SK-N-SH (cell line): Measurements from ENCODE around the gene NAPA. TPM values are rescaled to one million over a fixed set of nuclear protein-coding genes. Genes with fewer than 3 reads are reported as not detected.

Source experiments
- CTCF ChIA-PET: fragments of 300-600, 350-600 bp; formaldehyde crosslinking; extraction: SDS; loops from one replicate; lab custom pipeline; 2021; lab: Yijun Ruan, JAX
- POLR2A ChIA-PET: fragments of 350-600 bp; sonication (Branson Sonifier 250); formaldehyde crosslinking; extraction: SDS; loops from one replicate; lab custom pipeline; 2020; ENCODE audit warnings: antibody characterized with exemption, inconsistent platforms; lab: Yijun Ruan, JAX
- DNase-seq: peaks from one replicate; pipeline ENCODE4 v3.0.0; 2012
- H2AFZ ChIP-seq: fragments of 200-600 bp; sonication (generic); 2 replicates; pipeline ENCODE4 v1.8.1; 2016; ENCODE audit warnings: antibody characterized with exemption, mild to moderate bottlenecking, low read depth
- H3F3A ChIP-seq: fragments of 200-600 bp; sonication (generic); replicated peaks from 2 replicates; pipeline ENCODE3; 2016; ENCODE audit warnings: antibody characterized with exemption, mild to moderate bottlenecking; ENCODE audit not compliant: insufficient read depth
- H3K27ac ChIP-seq, 2 experiments: fragments of 200-500 bp in 1 of 2; fragments of 200-600 bp in 1 of 2; sonication (Bioruptor generic) in 1 of 2; sonication (generic), shearing (Covaris generic) in 1 of 2; 2 replicates each; pipeline versions ENCODE4 v1.5.1 to v1.6.1; 2014 to 2016; ENCODE audit warnings: low read depth in 2 of 2, inconsistent platforms in 1 of 2, low read length in 1 of 2, mild to moderate bottlenecking in 1 of 2, mixed read lengths in 1 of 2
- H3K27me3 ChIP-seq: fragments of 200-600 bp; sonication (generic), shearing (Covaris generic); 2 replicates; pipeline ENCODE4 v1.6.1; 2016; ENCODE audit warnings: mixed run types; ENCODE audit not compliant: insufficient read depth
- H3K36me3 ChIP-seq, 2 experiments: fragments of 200-500 bp in 1 of 2; fragments of 200-600 bp in 1 of 2; sonication (Bioruptor generic) in 1 of 2; sonication (generic) in 1 of 2; replicated peaks in 1 of 2; 2 replicates each; pipeline versions ENCODE3 to v1.5.1; 2014 to 2016; ENCODE audit warnings: low read length in 1 of 2, mild to moderate bottlenecking in 1 of 2; ENCODE audit not compliant: insufficient read depth in 2 of 2, control insufficient read depth in 1 of 2
- H3K4me1 ChIP-seq, 2 experiments: fragments of 200-500 bp in 1 of 2; fragments of 200-600 bp in 1 of 2; sonication (Bioruptor generic) in 1 of 2; sonication (generic), shearing (Covaris generic) in 1 of 2; 2 replicates each; pipeline versions ENCODE4 v1.5.1 to v1.6.1; 2014 to 2016; ENCODE audit warnings: low read depth in 1 of 2, low read length in 1 of 2, mixed run types in 1 of 2; ENCODE audit not compliant: insufficient read depth in 2 of 2, control insufficient read depth in 1 of 2
- H3K4me2 ChIP-seq: fragments of 200-600 bp; sonication (generic), shearing (Covaris generic); 2 replicates; pipeline ENCODE4 v1.6.1; 2017; ENCODE audit warnings: mixed run types
- H3K4me3 ChIP-seq, 2 experiments: fragments of 200-500 bp in 1 of 2; fragments of 200-600 bp in 1 of 2; sonication (Bioruptor generic) in 1 of 2; sonication (generic), shearing (Covaris generic) in 1 of 2; 2 replicates each; pipeline versions ENCODE4 v1.5.1 to v1.8.1; 2014 to 2016; ENCODE audit warnings: low read depth in 2 of 2, inconsistent platforms in 1 of 2, low read length in 1 of 2, mild to moderate bottlenecking in 1 of 2, mixed read lengths in 1 of 2, moderate library complexity in 1 of 2
- H3K79me2 ChIP-seq: fragments of 200-600 bp; sonication (generic); 2 replicates; pipeline ENCODE4 v1.8.1; 2017; ENCODE audit warnings: mild to moderate bottlenecking; ENCODE audit not compliant: insufficient read depth
- H3K9ac ChIP-seq: fragments of 200-600 bp; sonication (generic); 2 replicates; pipeline ENCODE4 v1.6.1; 2017; ENCODE audit warnings: mixed run types
- H3K9me2 ChIP-seq: fragments of 200-600 bp; sonication (generic); 2 replicates; pipeline ENCODE4 v1.6.1; 2017; ENCODE audit warnings: mixed run types
- H3K9me3 ChIP-seq: fragments of 200-600 bp; sonication (generic); 2 replicates; pipeline ENCODE4 v1.6.1; 2017; ENCODE audit warnings: mixed run types, mild to moderate bottlenecking, moderate library complexity
- H4K20me1 ChIP-seq: fragments of 200-600 bp; sonication (generic); 2 replicates; pipeline ENCODE4 v1.6.1; 2017; ENCODE audit warnings: mild to moderate bottlenecking, mixed run types; ENCODE audit not compliant: insufficient read depth
- CHD2 ChIP-seq: fragments of 150-350 bp; IDR thresholded peaks from 2 replicates; pipeline ENCODE4 v1.6.1; 2018; ENCODE audit warnings: low read length; ENCODE audit not compliant: partially characterized antibody
- EP300 ChIP-seq, 2 experiments: IDR thresholded peaks; 2 replicates each; pipeline versions ENCODE4 v1.4.0 to v1.6.1; 2012; ENCODE audit warnings: borderline replicate concordance in 1 of 2, low read depth in 1 of 2, low read length in 1 of 2
- FOSL2 ChIP-seq: IDR thresholded peaks from 2 replicates; pipeline ENCODE4 v1.4.0; 2012; ENCODE audit warnings: low read depth, mild to moderate bottlenecking, moderate library complexity, borderline replicate concordance
- JUND ChIP-seq: IDR thresholded peaks from 2 replicates; pipeline ENCODE4 v1.4.0; 2012
- MEF2A ChIP-seq: IDR thresholded peaks from 2 replicates; pipeline ENCODE4 v1.4.0; 2012; ENCODE audit warnings: low read depth, borderline replicate concordance
- MXI1 ChIP-seq: IDR thresholded peaks from 2 replicates; pipeline ENCODE4 v1.6.1; 2012; ENCODE audit warnings: mild to moderate bottlenecking, low read depth, low read length, improper control_type of control experiment
- POLR2AphosphoS5 ChIP-seq: IDR thresholded peaks from 2 replicates; pipeline ENCODE4 v1.6.1; 2012; ENCODE audit warnings: low read depth, low read length
- RAD21 ChIP-seq: IDR thresholded peaks from 2 replicates; pipeline ENCODE4 v1.6.1; 2012; ENCODE audit warnings: mild to moderate bottlenecking, low read length
- SIN3A ChIP-seq: IDR thresholded peaks from 2 replicates; pipeline ENCODE4 v1.6.1; 2012; ENCODE audit warnings: low read depth, mild to moderate bottlenecking, low read length, moderate library complexity, borderline replicate concordance
- TAF1 ChIP-seq: IDR thresholded peaks from 2 replicates; pipeline ENCODE4 v1.6.1; 2012; ENCODE audit warnings: low read depth, mild to moderate bottlenecking, low read length, moderate library complexity, borderline replicate concordance
- TCF12 ChIP-seq: IDR thresholded peaks from 2 replicates; pipeline ENCODE4 v1.4.0; 2012
- TEAD4 ChIP-seq: IDR thresholded peaks from 2 replicates; pipeline ENCODE4 v1.4.0; 2012; ENCODE audit warnings: mild to moderate bottlenecking, borderline replicate concordance; ENCODE audit not compliant: insufficient read depth
- YY1 ChIP-seq: IDR thresholded peaks from 2 replicates; pipeline ENCODE4 v1.4.0; 2012; ENCODE audit warnings: low read depth, mild to moderate bottlenecking
- WGBS: methylation state at CpG from one replicate; pipeline ENCODE4 v1.1.6; 2017; ENCODE audit warnings: low lambda C conversion rate; 5-methylcytosine and 5-hydroxymethylcytosine counted together
- polyA plus RNA-seq, 3 experiments: library from polyadenylated mRNA; depleted of rRNA; stranded (reverse); fragments of >200 nt; gene quantifications; 2 replicates each; pipeline ENCODE4 v1.2.3, GENCODE V29; 2012
- TF ChIP-seq, protein P1 (sequence below): fragments of 200-600 bp; sonication (generic); IDR thresholded peaks from 2 replicates; pipeline ENCODE4 v1.6.1; 2017; ENCODE audit warnings: antibody characterized with exemption, mild to moderate bottlenecking, moderate library complexity
- TF ChIP-seq, protein P2 (sequence below): IDR thresholded peaks from 2 replicates; pipeline ENCODE4 v1.4.0; 2012; ENCODE audit warnings: low read depth
- TF ChIP-seq, protein P3 (sequence below): IDR thresholded peaks from 2 replicates; pipeline ENCODE4 v1.6.1; 2012; ENCODE audit warnings: mild to moderate bottlenecking, low read depth, low read length, moderate library complexity

NAPA gene
- polyA plus RNA-seq, 1 of the 3 experiments (the other 2 are of a cell fraction) = 84.1 TPM

- no peak overlapping the region for H3K4me2 ChIP-seq
- POLR2A ChIA-PET = interaction anchor here (1.3 kb wide), 1 partner anchor 29 kb away, joined by 3 read pairs; no protein-coding TSS in a partner anchor
These were observed 38.4 kb downstream of the NAPA start for GRCh38 chr19:47476438-47476972.

GRCh38 chr19:47475465-47475864 lies 39.4 kb downstream of the NAPA start:
- peaks cover 6% of the 10 kb centered on the region; the same call in 1 of the 2 replicates for H3K27me3 ChIP-seq
- H3K79me2 ChIP-seq = no peaks in the 10 kb centered on the region
- no peak overlapping the region for H3K4me3 ChIP-seq
- H4K20me1 ChIP-seq = no peaks in the 10 kb centered on the region
- no peak overlapping the region for H3K9ac ChIP-seq
- H3K4me2 ChIP-seq = no peak overlapping the region
- TF ChIP-seq CHD2 = no peak
- TF ChIP-seq, protein P1, sequence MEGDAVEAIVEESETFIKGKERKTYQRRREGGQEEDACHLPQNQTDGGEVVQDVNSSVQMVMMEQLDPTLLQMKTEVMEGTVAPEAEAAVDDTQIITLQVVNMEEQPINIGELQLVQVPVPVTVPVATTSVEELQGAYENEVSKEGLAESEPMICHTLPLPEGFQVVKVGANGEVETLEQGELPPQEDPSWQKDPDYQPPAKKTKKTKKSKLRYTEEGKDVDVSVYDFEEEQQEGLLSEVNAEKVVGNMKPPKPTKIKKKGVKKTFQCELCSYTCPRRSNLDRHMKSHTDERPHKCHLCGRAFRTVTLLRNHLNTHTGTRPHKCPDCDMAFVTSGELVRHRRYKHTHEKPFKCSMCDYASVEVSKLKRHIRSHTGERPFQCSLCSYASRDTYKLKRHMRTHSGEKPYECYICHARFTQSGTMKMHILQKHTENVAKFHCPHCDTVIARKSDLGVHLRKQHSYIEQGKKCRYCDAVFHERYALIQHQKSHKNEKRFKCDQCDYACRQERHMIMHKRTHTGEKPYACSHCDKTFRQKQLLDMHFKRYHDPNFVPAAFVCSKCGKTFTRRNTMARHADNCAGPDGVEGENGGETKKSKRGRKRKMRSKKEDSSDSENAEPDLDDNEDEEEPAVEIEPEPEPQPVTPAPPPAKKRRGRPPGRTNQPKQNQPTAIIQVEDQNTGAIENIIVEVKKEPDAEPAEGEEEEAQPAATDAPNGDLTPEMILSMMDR = no peak
- TF ChIP-seq MEF2A = no peak
- no peak for TF ChIP-seq YY1
- no peak for TF ChIP-seq RAD21
- TF ChIP-seq TCF12 = no peak
- no peak for TF ChIP-seq POLR2AphosphoS5
- no peak for TF ChIP-seq FOSL2
- TF ChIP-seq MXI1 = no peak
- no peak for TF ChIP-seq EP300 (IDR thresholded peaks at IDR 0.05; ENCODE audit: borderline replicate concordance in 1 of 2, low read depth in 1 of 2, low read length in 1 of 2)
- no peak for TF ChIP-seq JUND
- no peak for TF ChIP-seq SIN3A
- TF ChIP-seq, protein P2, sequence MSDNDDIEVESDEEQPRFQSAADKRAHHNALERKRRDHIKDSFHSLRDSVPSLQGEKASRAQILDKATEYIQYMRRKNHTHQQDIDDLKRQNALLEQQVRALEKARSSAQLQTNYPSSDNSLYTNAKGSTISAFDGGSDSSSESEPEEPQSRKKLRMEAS = no peak
- TF ChIP-seq, protein P3, sequence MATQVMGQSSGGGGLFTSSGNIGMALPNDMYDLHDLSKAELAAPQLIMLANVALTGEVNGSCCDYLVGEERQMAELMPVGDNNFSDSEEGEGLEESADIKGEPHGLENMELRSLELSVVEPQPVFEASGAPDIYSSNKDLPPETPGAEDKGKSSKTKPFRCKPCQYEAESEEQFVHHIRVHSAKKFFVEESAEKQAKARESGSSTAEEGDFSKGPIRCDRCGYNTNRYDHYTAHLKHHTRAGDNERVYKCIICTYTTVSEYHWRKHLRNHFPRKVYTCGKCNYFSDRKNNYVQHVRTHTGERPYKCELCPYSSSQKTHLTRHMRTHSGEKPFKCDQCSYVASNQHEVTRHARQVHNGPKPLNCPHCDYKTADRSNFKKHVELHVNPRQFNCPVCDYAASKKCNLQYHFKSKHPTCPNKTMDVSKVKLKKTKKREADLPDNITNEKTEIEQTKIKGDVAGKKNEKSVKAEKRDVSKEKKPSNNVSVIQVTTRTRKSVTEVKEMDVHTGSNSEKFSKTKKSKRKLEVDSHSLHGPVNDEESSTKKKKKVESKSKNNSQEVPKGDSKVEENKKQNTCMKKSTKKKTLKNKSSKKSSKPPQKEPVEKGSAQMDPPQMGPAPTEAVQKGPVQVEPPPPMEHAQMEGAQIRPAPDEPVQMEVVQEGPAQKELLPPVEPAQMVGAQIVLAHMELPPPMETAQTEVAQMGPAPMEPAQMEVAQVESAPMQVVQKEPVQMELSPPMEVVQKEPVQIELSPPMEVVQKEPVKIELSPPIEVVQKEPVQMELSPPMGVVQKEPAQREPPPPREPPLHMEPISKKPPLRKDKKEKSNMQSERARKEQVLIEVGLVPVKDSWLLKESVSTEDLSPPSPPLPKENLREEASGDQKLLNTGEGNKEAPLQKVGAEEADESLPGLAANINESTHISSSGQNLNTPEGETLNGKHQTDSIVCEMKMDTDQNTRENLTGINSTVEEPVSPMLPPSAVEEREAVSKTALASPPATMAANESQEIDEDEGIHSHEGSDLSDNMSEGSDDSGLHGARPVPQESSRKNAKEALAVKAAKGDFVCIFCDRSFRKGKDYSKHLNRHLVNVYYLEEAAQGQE = no peak
- TF ChIP-seq TAF1 = no peak
- no peaks in the 10 kb centered on the region for H3K9me3 ChIP-seq
- POLR2A ChIA-PET = interaction anchor here (0.7 to 1.8 kb wide), 3 partner anchors 8 to 1477 kb away, joined by 3 to 8 read pairs (median 3); partner anchors contain the start of gene KPTN
- H3K36me3 ChIP-seq = no peaks in the 10 kb centered on the region
- peaks cover under 1% of the 10 kb centered on the region for H3F3A ChIP-seq
- H3K4me1 ChIP-seq = peaks cover 0 to 5% of the 10 kb centered on the region in 2 experiments; a peak in 1 of 4 replicates
- no peak overlapping the region for H3K27ac ChIP-seq
- 75% methylated on average over 9 of the region's 9 CpGs for WGBS
- no peak overlapping the region for H2AFZ ChIP-seq
- H3K9me2 ChIP-seq = no peaks in the 10 kb centered on the region
- no peak for DNase-seq
- CTCF ChIA-PET = interaction anchor here (1.3 to 6.7 kb wide), 4 partner anchors 8 to 39 kb away, joined by 4 to 47 read pairs (median 4); partner anchors contain the start of gene KPTN

More at GRCh38 chr19:47476438-47476972, 38.4 kb downstream of the NAPA start:
- no peak overlapping the region for H3K9ac ChIP-seq
- H3K9me2 ChIP-seq = no peaks in the 10 kb centered on the region
- H3K36me3 ChIP-seq = no peaks in the 10 kb centered on the region
- no peaks in the 10 kb centered on the region for H3K9me3 ChIP-seq
- no peak for TF ChIP-seq TEAD4
- no peak for TF ChIP-seq TCF12
- DNase-seq = no peak
- WGBS = 77% methylated on average over 12 of the region's 17 CpGs
- H3F3A ChIP-seq = no peaks in the 10 kb centered on the region
- no peak overlapping the region for H2AFZ ChIP-seq
- H3K4me3 ChIP-seq = no peak overlapping the region
- CTCF ChIA-PET = interaction anchor here (0.8 kb wide), 1 partner anchor 40 kb away, joined by 5 read pairs; no protein-coding TSS in a partner anchor
- H3K4me1 ChIP-seq = no peaks in the 10 kb centered on the region; a peak in 1 of 4 replicates
- H3K79me2 ChIP-seq = no peaks in the 10 kb centered on the region
- H4K20me1 ChIP-seq = no peaks in the 10 kb centered on the region
- H3K27ac ChIP-seq = no peak overlapping the region
- peaks cover 2% of the 10 kb centered on the region; the same call in 1 of the 2 replicates for H3K27me3 ChIP-seq
